Right atrium auricular region (tissue), 2 donors: Measurements from ENCODE around the gene SIRT3. TPM values are rescaled to one million over a fixed set of nuclear protein-coding genes. Genes with fewer than 3 reads are reported as not detected.
A peak's percentile ranks its signal among the peaks of the same experiment; 100 is the strongest.
"Not testable (repeated sequence)": the region's sequence is repeated elsewhere in the genome, so short reads cannot be mapped to it uniquely, and the experiment has no call there.

ENCODE experiments used
- DNase-seq: peaks from one replicate; pipeline ENCODE4 v3.0.0-alpha.2; 2019; ENCODE audit warnings: low spot score
- H3K27ac ChIP-seq, 2 donors: fragments of 200-600 bp; sonication (generic); 1 replicate in 1 of 2; 2 replicates in 1 of 2; pipeline ENCODE4 v1.5.1; 2016 to 2019
- H3K27me3 ChIP-seq, 2 donors: fragments of 200-600 bp; sonication (generic); one replicate each; pipeline versions ENCODE4 v1.5.1 to v1.6.0; 2017 to 2019
- H3K36me3 ChIP-seq: fragments of 200-600 bp; sonication (generic); one replicate; pipeline ENCODE4 v1.5.1; 2016
- H3K4me1 ChIP-seq, 2 donors: fragments of 200-600 bp; sonication (generic); one replicate each; pipeline versions ENCODE4 v1.5.1 to v1.6.0; 2017 to 2019
- H3K4me3 ChIP-seq, 2 donors: fragments of 200-600 bp; sonication (generic); 1 replicate in 1 of 2; 2 replicates in 1 of 2; pipeline ENCODE4 v1.5.1; 2017 to 2019; ENCODE audit warnings: mild to moderate bottlenecking in 1 of 2, moderate library complexity in 1 of 2
- H3K9me3 ChIP-seq, 2 donors: fragments of 200-600 bp; sonication (generic); one replicate each; pipeline ENCODE4 v1.5.1; 2019
- total RNA-seq, 2 donors: library from RNA; depleted of rRNA; stranded (reverse); fragments of >200 nt; gene quantifications; one replicate each; pipeline ENCODE4 v1.1.0, GENCODE V29; 2016
- TF ChIP-seq, protein P1 (sequence below), 2 donors: fragments of 200-600 bp; sonication (generic); IDR thresholded peaks; one replicate each; pipeline ENCODE4 v1.5.1; 2019; ENCODE audit warnings: antibody characterized with exemption in 2 of 2

The SIRT3 gene
- total RNA-seq, 2 donors from 2014 or later: 18.3 to 31.4 TPM

GRCh38 chr11:180242-180641 lies 55.9 kb downstream of the SIRT3 start:
- TF ChIP-seq, protein P1, sequence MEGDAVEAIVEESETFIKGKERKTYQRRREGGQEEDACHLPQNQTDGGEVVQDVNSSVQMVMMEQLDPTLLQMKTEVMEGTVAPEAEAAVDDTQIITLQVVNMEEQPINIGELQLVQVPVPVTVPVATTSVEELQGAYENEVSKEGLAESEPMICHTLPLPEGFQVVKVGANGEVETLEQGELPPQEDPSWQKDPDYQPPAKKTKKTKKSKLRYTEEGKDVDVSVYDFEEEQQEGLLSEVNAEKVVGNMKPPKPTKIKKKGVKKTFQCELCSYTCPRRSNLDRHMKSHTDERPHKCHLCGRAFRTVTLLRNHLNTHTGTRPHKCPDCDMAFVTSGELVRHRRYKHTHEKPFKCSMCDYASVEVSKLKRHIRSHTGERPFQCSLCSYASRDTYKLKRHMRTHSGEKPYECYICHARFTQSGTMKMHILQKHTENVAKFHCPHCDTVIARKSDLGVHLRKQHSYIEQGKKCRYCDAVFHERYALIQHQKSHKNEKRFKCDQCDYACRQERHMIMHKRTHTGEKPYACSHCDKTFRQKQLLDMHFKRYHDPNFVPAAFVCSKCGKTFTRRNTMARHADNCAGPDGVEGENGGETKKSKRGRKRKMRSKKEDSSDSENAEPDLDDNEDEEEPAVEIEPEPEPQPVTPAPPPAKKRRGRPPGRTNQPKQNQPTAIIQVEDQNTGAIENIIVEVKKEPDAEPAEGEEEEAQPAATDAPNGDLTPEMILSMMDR (IDR thresholded peaks at IDR 0.05): peak in 1 of 2 donors; percentile 39
- not testable (repeated sequence) for H3K4me1 ChIP-seq, H3K4me3 ChIP-seq, H3K36me3 ChIP-seq, H3K27me3 ChIP-seq, H3K27ac ChIP-seq, H3K9me3 ChIP-seq, DNase-seq

Other genes starting within 250 kb of the SIRT3 start
- gene SCGB1C1, start 43.3 kb downstream of the SIRT3 start, total RNA-seq: not detected
- 10 to 100 TPM; 20.7 to 25.9 TPM for gene BET1L, start 28.9 kb downstream of the SIRT3 start, total RNA-seq
- gene RIC8A, start 28.6 kb downstream of the SIRT3 start, total RNA-seq: 100 to 1,000 TPM in 1 of 2 donors, 10 to 100 TPM in 1; 68.0 to 101 TPM
- 10 to 100 TPM; 75.3 to 80.3 TPM for gene PSMD13, start 634 bp upstream of the SIRT3 start, total RNA-seq
- gene NLRP6, start 42.1 kb upstream of the SIRT3 start, total RNA-seq: under 1 TPM; 0.19 to 0.20 TPM
- gene PGGHG, start 52.8 kb upstream of the SIRT3 start, total RNA-seq: 1 to 10 TPM; 4.9 to 9.4 TPM
- gene IFITM5, start 63.2 kb upstream of the SIRT3 start, total RNA-seq: not detected
- 100 to 1,000 TPM; 120 to 296 TPM for gene IFITM2, start 71.5 kb upstream of the SIRT3 start, total RNA-seq
- 100 to 1,000 TPM in 1 of 2 donors, 10 to 100 TPM in 1; 82.3 to 241 TPM for gene IFITM1, start 77.7 kb upstream of the SIRT3 start, total RNA-seq
- 100 to 1,000 TPM; 156 to 372 TPM for gene IFITM3, start 84.5 kb upstream of the SIRT3 start, total RNA-seq
- under 1 TPM in 1 of 2 donors, not detected in 1; 0.39 TPM for gene B4GALNT4, start 133.2 kb upstream of the SIRT3 start, total RNA-seq
- 1 to 10 TPM in 1 of 2 donors, under 1 TPM in 1; 0.43 to 1.0 TPM for gene PKP3, start 157.9 kb upstream of the SIRT3 start, total RNA-seq
- gene SIGIRR, start 178.7 kb upstream of the SIRT3 start, total RNA-seq: 10 to 100 TPM; 26.6 to 33.3 TPM
- gene ANO9, start 205.7 kb upstream of the SIRT3 start, total RNA-seq: under 1 TPM; 0.11 to 0.75 TPM
- gene PTDSS2, start 213.9 kb upstream of the SIRT3 start, total RNA-seq: 10 to 100 TPM; 26.8 to 32.5 TPM